Suprapubic skin (tissue), 4 donors: ENCODE results near the gene OSBPL2. TPM values are rescaled to one million over a fixed set of nuclear protein-coding genes. Genes with fewer than 3 reads are reported as not detected.

Experiments
- DNase-seq, 2 donors: peaks; one replicate each; pipeline ENCODE4 v3.0.0-alpha.2; 2019; ENCODE audit warnings: low spot score in 2 of 2
- H3K27ac ChIP-seq: fragments of 200-600 bp; sonication (generic); one replicate; pipeline ENCODE4 v1.5.1; 2019
- H3K27me3 ChIP-seq: fragments of 200-600 bp; sonication (generic); one replicate; pipeline ENCODE4 v1.5.1; 2019
- H3K36me3 ChIP-seq: fragments of 200-600 bp; sonication (generic); one replicate; pipeline ENCODE4 v1.5.1; 2019
- H3K4me1 ChIP-seq: fragments of 200-600 bp; sonication (generic); one replicate; pipeline ENCODE4 v1.5.1; 2019
- H3K4me3 ChIP-seq: fragments of 200-600 bp; sonication (generic); one replicate; pipeline ENCODE4 v1.5.1; 2019; ENCODE audit warnings: mild to moderate bottlenecking
- H3K9me3 ChIP-seq: fragments of 200-600 bp; sonication (generic); one replicate; pipeline ENCODE4 v1.5.1; 2019
- EP300 ChIP-seq: sonication (generic); formaldehyde crosslinking; IDR thresholded peaks from one replicate; pipeline ENCODE4 v1.6.1; 2017; ENCODE audit warnings: antibody characterized with exemption
- POLR2A ChIP-seq, 2 donors: fragments of 450-650 bp; IDR thresholded peaks; one replicate each; pipeline ENCODE4 v1.6.1; 2017; ENCODE audit warnings: antibody characterized with exemption in 2 of 2, mild to moderate bottlenecking in 2 of 2, moderate library complexity in 2 of 2
- POLR2AphosphoS5 ChIP-seq, 3 donors: sonication (generic); formaldehyde crosslinking; IDR thresholded peaks; one replicate each; pipeline ENCODE4 v1.6.1; 2017; ENCODE audit warnings: antibody characterized with exemption in 3 of 3
- WGBS: methylation state at CpG from one replicate; pipeline ENCODE4 v1.1.5; 2018; 5-methylcytosine and 5-hydroxymethylcytosine counted together
- total RNA-seq, 4 donors: library from RNA; depleted of rRNA; stranded (reverse); fragments of >200 nt; gene quantifications; one replicate each; pipeline ENCODE4 v1.1.0, GENCODE V29; 2016
- TF ChIP-seq, protein P1 (sequence below), 2 donors: fragments of 200-600 bp in 1 of 2; fragments of 450-650 bp in 1 of 2; sonication (generic) in 1 of 2; IDR thresholded peaks; one replicate each; pipeline ENCODE4 v1.5.1; 2016 to 2019; ENCODE audit warnings: antibody characterized with exemption in 2 of 2, mild to moderate bottlenecking in 1 of 2, moderate library complexity in 1 of 2

The OSBPL2 gene
- total RNA-seq, 4 donors from 2014 or later: 78.1 to 132 (median 84.0) TPM

- Histone ChIP-seq H3K27me3 (peaks cover 91% of the 10 kb centered on the region), H3K27ac (no peak overlapping the region), H3K36me3 (no peaks in the 10 kb centered on the region), H3K4me1 (peaks cover 25% of the 10 kb centered on the region), H3K4me3 (no peak overlapping the region), H3K9me3 (no peaks in the 10 kb centered on the region)
- TF ChIP-seq, protein P1, sequence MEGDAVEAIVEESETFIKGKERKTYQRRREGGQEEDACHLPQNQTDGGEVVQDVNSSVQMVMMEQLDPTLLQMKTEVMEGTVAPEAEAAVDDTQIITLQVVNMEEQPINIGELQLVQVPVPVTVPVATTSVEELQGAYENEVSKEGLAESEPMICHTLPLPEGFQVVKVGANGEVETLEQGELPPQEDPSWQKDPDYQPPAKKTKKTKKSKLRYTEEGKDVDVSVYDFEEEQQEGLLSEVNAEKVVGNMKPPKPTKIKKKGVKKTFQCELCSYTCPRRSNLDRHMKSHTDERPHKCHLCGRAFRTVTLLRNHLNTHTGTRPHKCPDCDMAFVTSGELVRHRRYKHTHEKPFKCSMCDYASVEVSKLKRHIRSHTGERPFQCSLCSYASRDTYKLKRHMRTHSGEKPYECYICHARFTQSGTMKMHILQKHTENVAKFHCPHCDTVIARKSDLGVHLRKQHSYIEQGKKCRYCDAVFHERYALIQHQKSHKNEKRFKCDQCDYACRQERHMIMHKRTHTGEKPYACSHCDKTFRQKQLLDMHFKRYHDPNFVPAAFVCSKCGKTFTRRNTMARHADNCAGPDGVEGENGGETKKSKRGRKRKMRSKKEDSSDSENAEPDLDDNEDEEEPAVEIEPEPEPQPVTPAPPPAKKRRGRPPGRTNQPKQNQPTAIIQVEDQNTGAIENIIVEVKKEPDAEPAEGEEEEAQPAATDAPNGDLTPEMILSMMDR (IDR thresholded peaks at IDR 0.05): no peak
- no peak for TF ChIP-seq POLR2A (IDR thresholded peaks at IDR 0.05)
- TF ChIP-seq POLR2AphosphoS5 (IDR thresholded peaks at IDR 0.05): no peak
- no peak for TF ChIP-seq EP300
- WGBS: 62% methylated on average over 15 of the region's 26 CpGs
- DNase-seq: no peak
Observed at GRCh38 chr20:62216636-62217566, 21.4 kb upstream of the OSBPL2 start.

- TF ChIP-seq POLR2A (IDR thresholded peaks at IDR 0.05) (no peak), POLR2AphosphoS5 (IDR thresholded peaks at IDR 0.05) (no peak), EP300 (no peak)
- TF ChIP-seq, protein P1 (IDR thresholded peaks at IDR 0.05): no peak
- Histone ChIP-seq H3K27me3 (peaks cover 95% of the 10 kb centered on the region), H3K27ac (no peak overlapping the region), H3K4me1 (peaks cover 25% of the 10 kb centered on the region), H3K36me3 (no peaks in the 10 kb centered on the region), H3K4me3 (no peak overlapping the region), H3K9me3 (no peaks in the 10 kb centered on the region)
- 60% methylated on average over 20 of the region's 38 CpGs for WGBS
- no peak for DNase-seq
Observed at GRCh38 chr20:62217913-62218773, 20.2 kb upstream of the OSBPL2 start.

DNA sequence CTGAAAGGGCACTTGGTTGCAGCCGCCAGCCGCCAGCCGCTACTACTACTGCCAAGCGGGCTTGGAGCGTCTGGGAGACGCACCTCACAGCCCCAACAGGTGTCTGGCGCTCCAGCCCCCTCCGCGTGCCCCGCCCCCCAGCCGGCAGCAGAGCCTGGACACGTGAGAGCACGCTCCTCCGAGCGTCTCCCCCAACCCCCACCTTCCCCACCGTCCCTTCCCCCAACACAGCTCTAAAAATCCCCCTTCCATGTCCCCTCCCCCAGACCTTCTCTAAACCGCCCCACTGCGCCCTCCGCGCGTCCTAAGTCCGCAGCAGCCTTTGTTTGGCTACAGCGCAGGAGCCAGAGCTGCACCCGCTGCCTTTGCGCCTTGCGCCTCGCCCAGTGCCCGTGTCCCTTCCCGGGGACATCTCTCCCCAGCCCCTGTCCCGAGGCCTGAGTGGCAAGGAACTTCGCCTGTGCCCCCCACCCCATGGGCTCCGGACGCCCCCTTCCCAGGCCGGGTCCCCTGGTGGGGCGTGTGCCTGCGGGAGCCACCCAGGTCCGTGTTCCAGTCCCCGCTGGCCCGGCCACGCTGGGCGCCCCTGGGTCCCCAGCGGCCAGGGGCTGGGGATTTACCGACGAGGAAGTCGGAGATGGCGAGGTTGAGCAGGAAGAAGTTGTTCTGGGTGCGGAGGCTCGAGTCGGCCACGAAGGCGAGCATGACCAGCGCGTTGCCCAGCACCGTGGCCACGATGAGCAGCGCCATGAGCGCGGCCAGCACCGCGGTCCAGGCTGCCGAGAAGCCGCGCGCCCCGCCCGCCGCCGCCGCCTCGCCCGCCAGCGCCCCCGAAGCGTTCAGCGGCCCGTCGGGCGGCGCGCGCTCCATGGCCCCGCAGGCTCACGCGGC is 19.0 kb upstream of the OSBPL2 start:
- 1% methylated on average over 25 of the region's 84 CpGs for WGBS
- TF ChIP-seq, protein P1 (IDR thresholded peaks at IDR 0.05): no peak
- TF ChIP-seq POLR2AphosphoS5 (IDR thresholded peaks at IDR 0.05) (no peak), POLR2A (IDR thresholded peaks at IDR 0.05) (no peak), EP300 (no peak)

GRCh38 chr20:62219992-62220665 is 18.2 kb upstream of the OSBPL2 start, which contains the start of gene HRH3:
TSS of gene HRH3 (minus strand) at chr20:62220278. CDS start at chr20:62219970, 308 bp downstream.
- no peaks in the 10 kb centered on the region for H3K36me3 ChIP-seq
- no peak within 1 kb of the TSS for H3K27ac ChIP-seq
- WGBS: 2% methylated on average over 15 of the region's 84 CpGs
- peak within 1 kb of the TSS; percentile 44 for H3K4me3 ChIP-seq
- peaks cover 25% of the 10 kb centered on the region for H3K4me1 ChIP-seq
- H3K27me3 ChIP-seq: peaks cover 100% of the 10 kb centered on the region
- TF ChIP-seq POLR2A (IDR thresholded peaks at IDR 0.05): no peak
- TF ChIP-seq, protein P1 (IDR thresholded peaks at IDR 0.05): no peak
- TF ChIP-seq EP300: no peak
- TF ChIP-seq POLR2AphosphoS5 (IDR thresholded peaks at IDR 0.05): no peak
- H3K9me3 ChIP-seq: no peaks in the 10 kb centered on the region
- DNase-seq: no peak

More for the DNA sequence above, 19.0 kb upstream of the OSBPL2 start:
- Histone ChIP-seq H3K36me3 (no peaks in the 10 kb centered on the region), H3K4me3 (peak overlapping the region; percentile 44), H3K27ac (no peak overlapping the region), H3K4me1 (peaks cover 25% of the 10 kb centered on the region), H3K27me3 (peaks cover 100% of the 10 kb centered on the region), H3K9me3 (no peaks in the 10 kb centered on the region)
- no peak for DNase-seq
